Measurements from ENCODE around the gene LBR. TPM values are rescaled to one million over a fixed set of nuclear protein-coding genes. Genes with fewer than 3 reads are reported as not detected.

The LBR gene
- total RNA-seq, 1 experiment from 2014 or later: 106 TPM

- POLR2A ChIA-PET: interaction anchor here (0.5 to 11.9 kb wide), 7 partner anchors 7 to 1932 kb away, joined by 3 to 611 read pairs (median 55); no protein-coding TSS in a partner anchor
- intact Hi-C loops (cut with micrococcal nuclease): no loop called here
- Mint-ChIP-seq H3K4me3 (ENCODE audit: unreplicated experiment) (no peak overlapping the region), H3K36me3 (ENCODE audit: insufficient read depth, unreplicated experiment) (peaks cover 22% of the 10 kb centered on the region), H3K9me3 (ENCODE audit: unreplicated experiment) (no peaks in the 10 kb centered on the region), H3K27ac (ENCODE audit: low read depth, unreplicated experiment) (peak overlapping the region; percentile 20), H3K27me3 (ENCODE audit: insufficient read depth, unreplicated experiment) (no peaks in the 10 kb centered on the region), H3K4me1 (ENCODE audit: insufficient read depth, unreplicated experiment) (peaks cover 48% of the 10 kb centered on the region)
- CTCF ChIA-PET: interaction anchor here (0.6 to 5.7 kb wide), 7 partner anchors 27 to 170 kb away, joined by 3 to 48 read pairs (median 4); no protein-coding TSS in a partner anchor
- BruUV-seq (replicated peaks): no TSS peak
- TF ChIP-seq, protein P1, sequence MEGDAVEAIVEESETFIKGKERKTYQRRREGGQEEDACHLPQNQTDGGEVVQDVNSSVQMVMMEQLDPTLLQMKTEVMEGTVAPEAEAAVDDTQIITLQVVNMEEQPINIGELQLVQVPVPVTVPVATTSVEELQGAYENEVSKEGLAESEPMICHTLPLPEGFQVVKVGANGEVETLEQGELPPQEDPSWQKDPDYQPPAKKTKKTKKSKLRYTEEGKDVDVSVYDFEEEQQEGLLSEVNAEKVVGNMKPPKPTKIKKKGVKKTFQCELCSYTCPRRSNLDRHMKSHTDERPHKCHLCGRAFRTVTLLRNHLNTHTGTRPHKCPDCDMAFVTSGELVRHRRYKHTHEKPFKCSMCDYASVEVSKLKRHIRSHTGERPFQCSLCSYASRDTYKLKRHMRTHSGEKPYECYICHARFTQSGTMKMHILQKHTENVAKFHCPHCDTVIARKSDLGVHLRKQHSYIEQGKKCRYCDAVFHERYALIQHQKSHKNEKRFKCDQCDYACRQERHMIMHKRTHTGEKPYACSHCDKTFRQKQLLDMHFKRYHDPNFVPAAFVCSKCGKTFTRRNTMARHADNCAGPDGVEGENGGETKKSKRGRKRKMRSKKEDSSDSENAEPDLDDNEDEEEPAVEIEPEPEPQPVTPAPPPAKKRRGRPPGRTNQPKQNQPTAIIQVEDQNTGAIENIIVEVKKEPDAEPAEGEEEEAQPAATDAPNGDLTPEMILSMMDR (IDR thresholded peaks at IDR 0.05; ENCODE audit: unreplicated experiment): no peak
- DNase-seq (ENCODE audit: unreplicated experiment): no peak
Measured at GRCh38 chr1:225423518-225423855, 4.4 kb downstream of the LBR start.

DNA sequence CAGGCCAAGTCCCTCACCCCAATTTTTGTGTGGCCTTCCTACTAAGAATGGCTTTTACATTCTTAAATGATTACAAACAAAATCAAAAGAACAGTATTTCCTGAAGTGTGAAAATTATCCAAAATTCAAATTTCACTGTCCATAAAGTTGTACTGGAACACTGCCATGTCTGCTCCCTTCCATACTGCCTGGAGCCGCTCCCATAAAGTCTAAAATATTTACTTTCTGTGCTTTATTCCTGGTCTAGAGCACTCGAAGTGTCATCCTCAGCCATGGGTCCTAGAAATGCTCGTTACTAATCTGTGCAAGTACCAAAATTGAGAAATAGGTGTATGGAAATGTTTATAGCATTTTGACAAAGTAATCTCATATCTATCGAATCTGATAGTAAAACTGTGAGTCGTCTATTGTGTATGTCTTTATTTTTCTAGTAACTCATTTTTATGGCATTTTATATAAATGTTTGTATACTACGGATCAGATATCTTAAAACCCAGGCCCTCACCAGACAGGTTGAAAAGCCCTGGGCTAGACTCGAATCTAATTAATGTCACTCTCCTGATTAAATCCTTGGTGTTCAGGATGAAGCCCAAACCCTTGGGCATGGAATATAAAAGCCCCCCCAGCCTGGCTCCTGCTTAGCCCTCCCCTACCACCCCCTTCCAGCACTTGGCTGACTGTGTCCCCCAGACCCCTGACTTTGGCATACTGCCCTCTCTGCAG is 4.9 kb downstream of the LBR start:
- H3K4me3 Mint-ChIP-seq (ENCODE audit: unreplicated experiment): no peak overlapping the region
- BruUV-seq (replicated peaks): no TSS peak
- H3K27me3 Mint-ChIP-seq (ENCODE audit: insufficient read depth, unreplicated experiment): no peaks in the 10 kb centered on the region
- H3K36me3 Mint-ChIP-seq (ENCODE audit: insufficient read depth, unreplicated experiment): peaks cover 28% of the 10 kb centered on the region
- CTCF ChIA-PET: interaction anchor here (0.6 to 5.7 kb wide), 6 partner anchors 16 to 1064 kb away, joined by 3 to 48 read pairs (median 4); no protein-coding TSS in a partner anchor
- intact Hi-C loops (cut with micrococcal nuclease): no loop called here
- H3K9me3 Mint-ChIP-seq (ENCODE audit: unreplicated experiment): no peaks in the 10 kb centered on the region
- no peak for DNase-seq (ENCODE audit: unreplicated experiment)
- peaks cover 48% of the 10 kb centered on the region for H3K4me1 Mint-ChIP-seq (ENCODE audit: insufficient read depth, unreplicated experiment)
- peak overlapping the region; percentile 20 for H3K27ac Mint-ChIP-seq (ENCODE audit: low read depth, unreplicated experiment)
- TF ChIP-seq, protein P1 (IDR thresholded peaks at IDR 0.05; ENCODE audit: unreplicated experiment): no peak
- POLR2A ChIA-PET: interaction anchor here (0.5 to 11.9 kb wide), 6 partner anchors 7 to 1932 kb away, joined by 3 to 611 read pairs (median 48); no protein-coding TSS in a partner anchor

DNA sequence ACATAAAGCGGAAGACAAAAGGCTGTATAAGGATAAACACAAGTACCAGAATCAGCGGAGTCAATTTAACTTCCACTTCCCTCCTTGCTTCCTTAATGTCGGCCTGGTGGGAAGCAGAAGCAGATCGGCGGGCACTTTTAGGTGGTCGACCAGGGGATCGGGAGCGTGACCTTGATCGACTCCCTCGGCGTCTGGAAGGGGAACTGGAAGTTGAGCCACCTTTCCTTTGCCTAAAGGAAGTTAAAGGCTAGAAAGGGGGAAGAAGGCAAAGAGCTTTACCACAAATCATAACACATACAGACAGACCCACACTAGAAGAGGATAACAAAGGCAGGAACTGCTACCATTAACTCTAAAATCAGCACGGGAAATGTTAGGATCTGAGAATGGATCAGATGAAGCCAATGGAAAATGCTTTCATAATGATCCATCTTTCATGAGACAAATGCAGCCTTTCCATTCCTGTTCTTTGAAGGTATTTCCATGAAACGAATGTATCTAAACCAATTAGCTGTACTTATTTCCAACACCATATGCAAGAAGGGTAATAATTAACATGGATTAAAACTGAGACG is 5.7 kb downstream of the LBR start:
- H3K36me3 Mint-ChIP-seq (ENCODE audit: insufficient read depth, unreplicated experiment): peaks cover 36% of the 10 kb centered on the region
- TF ChIP-seq, protein P1 (IDR thresholded peaks at IDR 0.05; ENCODE audit: unreplicated experiment): no peak
- H3K27ac Mint-ChIP-seq (ENCODE audit: low read depth, unreplicated experiment): peak overlapping the region; percentile 20
- peaks cover 48% of the 10 kb centered on the region for H3K4me1 Mint-ChIP-seq (ENCODE audit: insufficient read depth, unreplicated experiment)
- no TSS peak for BruUV-seq (replicated peaks)
- ChIA-PET POLR2A (interaction anchor here (0.8 to 1.7 kb wide), 4 partner anchors 13 to 40 kb away, joined by 3 to 6 read pairs (median 5); no protein-coding TSS in a partner anchor), CTCF (interaction anchor here (0.6 to 2.3 kb wide), 4 partner anchors 15 to 1063 kb away, joined by 3 to 8 read pairs (median 4); no protein-coding TSS in a partner anchor)
- H3K27me3 Mint-ChIP-seq (ENCODE audit: insufficient read depth, unreplicated experiment): no peaks in the 10 kb centered on the region
- intact Hi-C loops (cut with micrococcal nuclease): no loop called here
- H3K4me3 Mint-ChIP-seq (ENCODE audit: unreplicated experiment): no peak overlapping the region
- no peaks in the 10 kb centered on the region for H3K9me3 Mint-ChIP-seq (ENCODE audit: unreplicated experiment)
- DNase-seq (ENCODE audit: unreplicated experiment): no peak

DNA sequence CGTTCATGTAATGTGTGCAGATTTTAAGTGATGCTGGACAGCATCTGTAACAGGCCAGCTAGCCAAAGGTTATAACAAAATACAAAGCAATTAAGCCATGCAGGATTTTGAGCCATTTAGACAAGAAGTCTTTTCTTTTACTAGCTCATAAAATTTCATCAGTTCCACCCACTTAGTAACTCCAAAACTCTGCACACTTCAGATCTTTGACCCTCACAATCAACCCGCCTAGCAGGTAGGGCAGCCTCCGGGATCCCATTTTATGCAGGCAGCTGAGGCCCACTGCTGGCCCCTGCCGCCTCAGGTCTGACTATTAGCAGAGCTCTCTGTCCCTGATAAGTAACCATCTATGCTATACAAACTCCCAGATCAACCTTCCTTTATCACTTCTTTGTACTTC is 9.2 kb downstream of the LBR start:
- Mint-ChIP-seq H3K27me3 (ENCODE audit: insufficient read depth, unreplicated experiment) (no peaks in the 10 kb centered on the region), H3K36me3 (ENCODE audit: insufficient read depth, unreplicated experiment) (peaks cover 62% of the 10 kb centered on the region), H3K27ac (ENCODE audit: low read depth, unreplicated experiment) (peak overlapping the region; percentile 1), H3K9me3 (ENCODE audit: unreplicated experiment) (no peaks in the 10 kb centered on the region), H3K4me3 (ENCODE audit: unreplicated experiment) (no peak overlapping the region), H3K4me1 (ENCODE audit: insufficient read depth, unreplicated experiment) (peaks cover 23% of the 10 kb centered on the region)
- BruUV-seq (replicated peaks): no TSS peak
- CTCF ChIA-PET: interaction anchor here (0.7 to 1.4 kb wide), 8 partner anchors 8 to 1192 kb away, joined by 3 to 4 read pairs (median 3); no protein-coding TSS in a partner anchor
- POLR2A ChIA-PET: interaction anchor here (0.6 to 7.3 kb wide), 6 partner anchors 8 to 93 kb away, joined by 3 to 67 read pairs (median 3); partner anchors contain the start of gene LBR
- TF ChIP-seq, protein P1 (IDR thresholded peaks at IDR 0.05; ENCODE audit: unreplicated experiment): no peak
- intact Hi-C loops (cut with micrococcal nuclease): no loop called here
- no peak for DNase-seq (ENCODE audit: unreplicated experiment)

All from MCF 10A (cell line).